ENCODE results near the gene PIP5K1B. TPM values are rescaled to one million over a fixed set of nuclear protein-coding genes. Genes with fewer than 3 reads are reported as not detected.

Gene PIP5K1B
- total and polyA plus RNA-seq, 2 experiments from 2014 or later, result 1.3 to 2.8 TPM

DNA sequence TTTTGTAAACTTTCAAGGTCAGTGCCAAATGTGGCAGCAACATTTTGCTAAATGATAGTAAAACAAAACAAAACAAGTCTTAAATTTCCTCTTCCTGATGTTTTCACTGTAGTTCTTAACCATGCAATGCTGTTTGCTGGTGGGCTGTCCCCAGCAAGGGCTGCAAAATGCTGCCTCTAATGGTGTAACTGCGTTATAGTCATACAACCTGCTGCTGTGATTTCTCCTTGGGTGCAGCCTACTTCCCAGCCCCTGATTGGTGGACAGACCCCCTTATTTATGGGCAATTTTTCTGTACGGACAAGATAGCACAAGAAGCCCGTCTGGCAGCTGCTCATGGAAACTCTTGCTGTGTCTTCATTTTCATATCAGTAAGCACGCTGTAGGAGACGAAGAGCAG is 26.6 kb upstream of the PIP5K1B start:
- DNase-seq (ENCODE audit: low spot score), result peak; percentile 73
- H3K27me3 ChIP-seq (ENCODE audit: insufficient read depth), result no peaks in the 10 kb centered on the region
- H3K27me3 Mint-ChIP-seq (ENCODE audit: insufficient read depth, low read depth, poor library complexity), result no peaks in the 10 kb centered on the region

DNA sequence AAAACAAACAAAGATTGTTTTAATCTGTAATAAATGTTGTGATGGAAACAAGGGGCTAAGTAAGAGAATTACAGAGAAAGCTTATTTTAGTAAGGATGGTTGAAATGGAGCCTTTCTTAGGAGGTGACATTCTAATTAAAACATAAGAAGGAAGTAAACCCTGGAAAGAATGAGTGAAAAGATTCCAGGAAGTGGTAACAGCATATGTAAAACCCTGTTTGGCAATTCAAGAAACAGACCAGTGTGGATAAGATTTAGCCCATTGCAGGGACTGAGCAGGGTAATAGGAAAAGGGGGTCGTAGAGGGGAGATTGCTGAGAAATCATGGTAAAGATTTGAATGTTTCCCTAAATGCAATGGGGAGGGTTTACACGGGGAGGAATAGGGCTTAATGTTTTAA is 21.6 kb upstream of the PIP5K1B start:
- Histone ChIP-seq H3K4me3 (no peak overlapping the region), H3F3A (replicated peaks; ENCODE audit: low read depth) (no peaks in the 10 kb centered on the region), H3K27ac (ENCODE audit: low read depth) (no peak overlapping the region), H3K36me3 (ENCODE audit: insufficient read depth) (no peaks in the 10 kb centered on the region), H3K9me2 (ENCODE audit: insufficient read depth) (no peaks in the 10 kb centered on the region), H2AFZ (no peak overlapping the region), H3K79me2 (replicated peaks; ENCODE audit: insufficient read depth) (no peaks in the 10 kb centered on the region), H3K4me2 (no peak overlapping the region), H4K20me1 (replicated peaks; ENCODE audit: insufficient read depth) (no peaks in the 10 kb centered on the region), H3K27me3 (ENCODE audit: insufficient read depth) (no peaks in the 10 kb centered on the region), H3K4me1 (ENCODE audit: insufficient read depth) (no peaks in the 10 kb centered on the region)
- Mint-ChIP-seq H3K4me3 (no peak overlapping the region), H3K9me3 (no peaks in the 10 kb centered on the region), H3K4me1 (peaks cover 2% of the 10 kb centered on the region), H3K27ac (no peak overlapping the region), H3K36me3 (ENCODE audit: low read depth) (no peaks in the 10 kb centered on the region), H3K27me3 (ENCODE audit: insufficient read depth, low read depth, poor library complexity) (no peaks in the 10 kb centered on the region)
- ATAC-seq (no peak), DNase-seq (ENCODE audit: low spot score) (no peak)
- TF ChIP-seq CREB1 (CRISPR knock-in tag; IDR thresholded peaks at IDR 0.05; ENCODE audit: low read depth), result no peak
- no peak for TF ChIP-seq ZNF331 (CRISPR knock-in tag; IDR thresholded peaks at IDR 0.05; ENCODE audit: low read depth)
- TF ChIP-seq, protein P1, sequence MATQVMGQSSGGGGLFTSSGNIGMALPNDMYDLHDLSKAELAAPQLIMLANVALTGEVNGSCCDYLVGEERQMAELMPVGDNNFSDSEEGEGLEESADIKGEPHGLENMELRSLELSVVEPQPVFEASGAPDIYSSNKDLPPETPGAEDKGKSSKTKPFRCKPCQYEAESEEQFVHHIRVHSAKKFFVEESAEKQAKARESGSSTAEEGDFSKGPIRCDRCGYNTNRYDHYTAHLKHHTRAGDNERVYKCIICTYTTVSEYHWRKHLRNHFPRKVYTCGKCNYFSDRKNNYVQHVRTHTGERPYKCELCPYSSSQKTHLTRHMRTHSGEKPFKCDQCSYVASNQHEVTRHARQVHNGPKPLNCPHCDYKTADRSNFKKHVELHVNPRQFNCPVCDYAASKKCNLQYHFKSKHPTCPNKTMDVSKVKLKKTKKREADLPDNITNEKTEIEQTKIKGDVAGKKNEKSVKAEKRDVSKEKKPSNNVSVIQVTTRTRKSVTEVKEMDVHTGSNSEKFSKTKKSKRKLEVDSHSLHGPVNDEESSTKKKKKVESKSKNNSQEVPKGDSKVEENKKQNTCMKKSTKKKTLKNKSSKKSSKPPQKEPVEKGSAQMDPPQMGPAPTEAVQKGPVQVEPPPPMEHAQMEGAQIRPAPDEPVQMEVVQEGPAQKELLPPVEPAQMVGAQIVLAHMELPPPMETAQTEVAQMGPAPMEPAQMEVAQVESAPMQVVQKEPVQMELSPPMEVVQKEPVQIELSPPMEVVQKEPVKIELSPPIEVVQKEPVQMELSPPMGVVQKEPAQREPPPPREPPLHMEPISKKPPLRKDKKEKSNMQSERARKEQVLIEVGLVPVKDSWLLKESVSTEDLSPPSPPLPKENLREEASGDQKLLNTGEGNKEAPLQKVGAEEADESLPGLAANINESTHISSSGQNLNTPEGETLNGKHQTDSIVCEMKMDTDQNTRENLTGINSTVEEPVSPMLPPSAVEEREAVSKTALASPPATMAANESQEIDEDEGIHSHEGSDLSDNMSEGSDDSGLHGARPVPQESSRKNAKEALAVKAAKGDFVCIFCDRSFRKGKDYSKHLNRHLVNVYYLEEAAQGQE (IDR thresholded peaks at IDR 0.05; ENCODE audit: unreplicated experiment), result no peak
- no peak for TF ChIP-seq STAT1 (IDR thresholded peaks at IDR 0.05; ENCODE audit: unreplicated experiment)
- TF ChIP-seq EZH2phosphoT487 (IDR thresholded peaks at IDR 0.05; ENCODE audit: unreplicated experiment), result no peak
- TF ChIP-seq EZH2 (IDR thresholded peaks at IDR 0.05; ENCODE audit: low read depth, unreplicated experiment), result no peak
- no peak for TF ChIP-seq JUNB (IDR thresholded peaks at IDR 0.05; ENCODE audit: unreplicated experiment)

More for the DNA sequence above, 26.6 kb upstream of the PIP5K1B start:
- no peak for TF ChIP-seq EZH2 (IDR thresholded peaks at IDR 0.05; ENCODE audit: low read depth, unreplicated experiment)
- TF ChIP-seq POLR2AphosphoS5 (IDR thresholded peaks at IDR 0.05; ENCODE audit: low read depth), result no peak
- TF ChIP-seq, protein P1 (IDR thresholded peaks at IDR 0.05; ENCODE audit: unreplicated experiment), result no peak
- no peak for TF ChIP-seq NANOG (IDR thresholded peaks at IDR 0.05; ENCODE audit: borderline replicate concordance)
- TF ChIP-seq, protein P2, sequence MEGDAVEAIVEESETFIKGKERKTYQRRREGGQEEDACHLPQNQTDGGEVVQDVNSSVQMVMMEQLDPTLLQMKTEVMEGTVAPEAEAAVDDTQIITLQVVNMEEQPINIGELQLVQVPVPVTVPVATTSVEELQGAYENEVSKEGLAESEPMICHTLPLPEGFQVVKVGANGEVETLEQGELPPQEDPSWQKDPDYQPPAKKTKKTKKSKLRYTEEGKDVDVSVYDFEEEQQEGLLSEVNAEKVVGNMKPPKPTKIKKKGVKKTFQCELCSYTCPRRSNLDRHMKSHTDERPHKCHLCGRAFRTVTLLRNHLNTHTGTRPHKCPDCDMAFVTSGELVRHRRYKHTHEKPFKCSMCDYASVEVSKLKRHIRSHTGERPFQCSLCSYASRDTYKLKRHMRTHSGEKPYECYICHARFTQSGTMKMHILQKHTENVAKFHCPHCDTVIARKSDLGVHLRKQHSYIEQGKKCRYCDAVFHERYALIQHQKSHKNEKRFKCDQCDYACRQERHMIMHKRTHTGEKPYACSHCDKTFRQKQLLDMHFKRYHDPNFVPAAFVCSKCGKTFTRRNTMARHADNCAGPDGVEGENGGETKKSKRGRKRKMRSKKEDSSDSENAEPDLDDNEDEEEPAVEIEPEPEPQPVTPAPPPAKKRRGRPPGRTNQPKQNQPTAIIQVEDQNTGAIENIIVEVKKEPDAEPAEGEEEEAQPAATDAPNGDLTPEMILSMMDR (conservative IDR thresholded peaks at IDR 0.05; ENCODE audit: low read depth in 2 of 2), result peak; percentile 67 to 70
- no peaks in the 10 kb centered on the region for H3K9me2 ChIP-seq (ENCODE audit: insufficient read depth)
- Mint-ChIP-seq H3K27ac (no peak overlapping the region), H3K4me3 (no peak overlapping the region), H3K4me1 (peaks cover 4% of the 10 kb centered on the region), H3K9me3 (no peaks in the 10 kb centered on the region), H3K36me3 (ENCODE audit: low read depth) (no peaks in the 10 kb centered on the region)
- peak; percentile 98 for ATAC-seq
- H3F3A ChIP-seq (replicated peaks; ENCODE audit: low read depth), result no peaks in the 10 kb centered on the region
- H2AFZ ChIP-seq, result no peak overlapping the region; the same call in 1 of the 2 replicates
- H3K4me1 ChIP-seq (ENCODE audit: insufficient read depth), result no peaks in the 10 kb centered on the region
- no peak overlapping the region for H3K4me2 ChIP-seq
- no peaks in the 10 kb centered on the region for H3K79me2 ChIP-seq (replicated peaks; ENCODE audit: insufficient read depth)
- H3K36me3 ChIP-seq (ENCODE audit: insufficient read depth), result no peaks in the 10 kb centered on the region
- H3K4me3 ChIP-seq, result no peak overlapping the region
- no peaks in the 10 kb centered on the region for H4K20me1 ChIP-seq (replicated peaks; ENCODE audit: insufficient read depth)
- no peak overlapping the region for H3K27ac ChIP-seq (ENCODE audit: low read depth)

Data from GM23338 (cell line).